NOMO-1 treated with DMSO at 0.1 percent for 48 hours (cell line): ENCODE measurements around the gene PLEKHM3.

ENCODE experiments used
- DNase-seq: peaks from one replicate; lab custom pipeline; 2025; ENCODE audit not compliant: unreplicated experiment; lab: John Stamatoyannopoulos, UW

PLEKHM3 gene

DNA sequence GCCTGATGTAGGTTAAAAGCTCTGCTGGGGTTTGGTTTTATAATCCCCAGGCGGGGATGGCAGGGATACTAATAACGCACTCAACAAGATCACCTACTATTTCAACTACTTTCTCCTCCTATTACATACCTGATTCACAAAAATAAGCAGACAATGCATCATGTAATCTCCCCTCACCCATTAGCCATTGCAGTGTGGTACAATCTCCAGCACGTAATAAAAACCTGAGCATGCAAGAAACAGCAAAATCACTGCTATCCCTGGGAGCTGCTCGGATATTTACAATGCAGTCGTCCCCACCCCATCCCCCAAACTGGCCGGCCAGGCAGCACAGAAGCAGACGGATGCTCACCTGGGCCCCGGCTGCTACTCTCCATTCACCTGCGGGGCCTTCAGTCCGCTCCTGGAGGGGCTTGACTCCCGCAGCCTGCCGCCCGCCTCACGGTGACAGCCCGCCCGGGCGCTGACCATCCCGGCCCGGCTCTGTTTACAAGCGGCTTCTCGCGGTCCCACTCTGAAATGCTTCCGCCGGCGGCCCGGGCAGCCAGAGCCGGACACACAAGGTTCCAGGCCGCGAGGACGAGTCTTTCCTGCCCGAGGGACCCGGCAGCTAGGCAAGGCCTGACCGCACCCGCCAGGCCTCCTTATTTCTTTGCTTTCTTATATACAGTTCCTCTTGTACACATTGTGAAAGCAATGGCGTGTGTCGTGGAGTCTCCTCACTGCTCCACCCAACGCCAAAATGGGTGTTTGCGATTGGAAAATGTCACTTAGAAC is at the start of gene PLEKHM3:
PLEKHM3 (minus strand) TSS at position 491 of the 777 bp plus-strand sequence. CDS start 23,888 bp downstream, outside the sequence.
- DNase-seq, result peak; percentile 91

DNA sequence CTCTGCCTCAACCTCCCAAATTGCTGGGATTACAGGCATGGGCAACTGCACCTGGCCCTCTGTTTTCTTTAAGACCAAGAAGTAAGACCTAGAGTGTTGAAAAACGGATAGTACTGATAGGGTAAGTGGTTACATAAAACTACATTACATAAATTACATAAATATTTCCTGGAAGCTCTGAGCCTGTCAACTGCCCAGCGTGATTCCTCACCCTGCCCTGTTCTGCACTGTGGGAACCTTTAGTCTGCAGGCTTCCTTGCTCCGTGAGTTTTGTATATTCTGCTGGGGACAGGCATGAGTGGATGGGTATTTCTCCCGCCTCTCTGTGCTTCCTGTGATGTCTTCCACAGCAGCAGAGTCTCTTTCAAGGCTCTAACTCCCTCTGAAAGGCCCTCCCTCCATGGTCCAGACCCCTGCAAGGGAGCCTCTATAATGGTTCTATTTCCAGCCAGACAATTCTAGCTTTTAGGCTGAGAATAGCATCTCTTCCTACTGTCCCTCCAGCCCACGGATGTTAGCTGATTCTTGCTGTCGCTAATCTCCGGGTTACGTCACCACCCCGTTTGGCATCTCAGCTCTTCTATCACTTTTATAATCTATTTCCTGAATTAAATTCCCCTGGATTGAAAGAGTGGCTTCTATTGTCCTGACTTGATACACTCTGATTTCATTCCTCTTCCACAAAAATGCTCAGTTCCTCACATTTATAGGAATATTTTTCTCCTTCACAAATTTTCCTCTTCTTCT is 49.5 kb upstream of the PLEKHM3 start:
- DNase-seq, result no peak

DNA sequence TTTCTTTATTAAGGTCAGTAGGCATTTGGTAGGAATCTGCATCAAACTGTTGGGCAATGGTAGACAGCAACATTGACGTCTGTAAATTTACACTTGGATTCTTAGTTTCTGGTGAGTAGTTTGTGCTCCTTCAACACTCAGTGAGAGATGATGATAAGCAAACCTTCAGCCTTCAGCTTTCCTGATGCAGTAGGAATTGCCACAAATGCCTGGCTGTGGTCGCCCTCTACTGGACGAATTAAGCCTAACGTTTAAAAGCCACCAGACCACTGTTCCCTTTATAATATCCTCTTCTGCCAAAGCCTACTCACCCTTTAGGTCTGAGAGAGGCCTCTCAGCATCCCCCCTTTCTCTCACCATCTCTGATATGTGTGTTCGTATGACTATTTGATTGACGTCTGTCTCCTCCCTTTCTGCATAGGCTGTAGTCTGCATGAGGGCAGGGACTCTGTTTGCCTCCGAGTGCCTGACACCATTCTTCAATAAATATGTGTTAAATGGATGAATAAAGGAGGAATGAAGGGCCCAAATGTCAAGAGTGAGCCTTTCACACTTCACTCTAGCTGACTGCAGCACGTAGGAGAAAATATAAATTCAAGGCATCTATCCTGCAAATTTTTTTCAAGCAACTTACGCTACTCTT is 47.0 kb upstream of the PLEKHM3 start:
- DNase-seq, result peak; percentile 44

DNA sequence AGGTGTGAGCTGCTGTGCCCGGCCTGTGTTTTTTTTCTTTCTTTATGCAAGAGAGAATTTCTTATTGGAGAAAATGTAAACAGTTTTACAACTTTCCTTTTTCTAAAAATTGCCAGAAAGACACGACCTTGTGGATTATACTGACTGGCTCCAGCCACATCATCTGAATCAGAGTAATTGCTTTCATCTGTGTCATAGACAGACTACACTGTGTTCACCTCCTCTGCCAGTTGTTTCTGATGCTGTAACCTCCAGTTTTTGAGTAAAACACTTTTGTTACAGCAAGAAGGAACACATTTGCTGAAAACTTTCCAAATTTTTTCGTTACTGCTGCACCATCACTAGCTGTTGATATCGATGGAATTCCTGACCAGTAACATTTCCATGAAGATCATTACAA is 43.9 kb upstream of the PLEKHM3 start:
- DNase-seq, result no peak

- DNase-seq, result no peak
Measured at GRCh38 chr2:208066016-208066415, 40.7 kb upstream of the PLEKHM3 start.

DNA sequence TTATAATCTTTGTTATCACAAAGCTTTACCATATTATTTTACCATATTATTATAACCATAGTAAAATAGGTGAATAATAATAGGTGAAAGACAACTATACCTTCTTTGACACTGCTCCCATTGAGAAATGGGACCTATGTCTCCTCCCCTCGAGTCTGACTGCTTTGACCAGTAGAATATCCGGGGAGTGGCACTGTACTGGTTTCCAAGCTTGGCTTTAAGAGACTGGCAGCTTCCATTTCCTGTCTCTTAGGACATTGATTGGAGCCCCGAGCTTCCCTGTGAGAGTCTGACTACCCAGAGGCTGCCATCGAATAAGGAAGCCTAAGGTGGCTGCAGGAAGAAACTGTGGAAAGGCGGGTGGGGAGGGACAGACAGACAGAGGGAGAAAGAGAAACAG is 40.1 kb upstream of the PLEKHM3 start:
- no peak for DNase-seq

- peak; percentile 58 for DNase-seq
Measured at GRCh38 chr2:208064220-208064961, 39.1 kb upstream of the PLEKHM3 start.

- no peak for DNase-seq
Measured at GRCh38 chr2:208062961-208063360, 37.6 kb upstream of the PLEKHM3 start.

GRCh38 chr2:208062113-208062512 is 36.8 kb upstream of the PLEKHM3 start:
- peak; percentile 46 for DNase-seq

GRCh38 chr2:208057108-208057507 is 31.8 kb upstream of the PLEKHM3 start:
- DNase-seq, result no peak

- peak; percentile 20 for DNase-seq
Measured at GRCh38 chr2:208049441-208049840, 24.1 kb upstream of the PLEKHM3 start.

GRCh38 chr2:208049006-208049405 is 23.7 kb upstream of the PLEKHM3 start:
- no peak for DNase-seq

DNA sequence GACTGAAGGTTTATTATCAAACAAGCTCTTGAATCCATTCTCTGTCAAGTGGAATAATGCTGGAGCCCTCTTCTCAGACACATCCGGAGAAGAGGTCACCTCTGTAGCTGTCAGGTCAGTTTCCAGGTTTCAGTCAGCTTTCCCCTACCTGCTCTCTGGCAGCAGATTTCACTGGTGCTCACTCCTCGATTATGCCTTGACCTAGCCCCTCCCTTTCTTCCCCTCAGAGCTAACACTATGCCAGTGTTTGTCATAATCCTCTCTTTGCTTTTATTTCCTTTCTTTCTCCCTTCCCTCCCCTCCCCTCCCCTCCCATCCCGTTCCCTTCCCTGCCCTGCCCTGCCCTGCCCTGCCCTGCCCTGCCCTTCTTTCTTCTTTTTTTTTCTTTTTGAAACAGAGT is 22.5 kb upstream of the PLEKHM3 start:
- DNase-seq, result no peak

DNA sequence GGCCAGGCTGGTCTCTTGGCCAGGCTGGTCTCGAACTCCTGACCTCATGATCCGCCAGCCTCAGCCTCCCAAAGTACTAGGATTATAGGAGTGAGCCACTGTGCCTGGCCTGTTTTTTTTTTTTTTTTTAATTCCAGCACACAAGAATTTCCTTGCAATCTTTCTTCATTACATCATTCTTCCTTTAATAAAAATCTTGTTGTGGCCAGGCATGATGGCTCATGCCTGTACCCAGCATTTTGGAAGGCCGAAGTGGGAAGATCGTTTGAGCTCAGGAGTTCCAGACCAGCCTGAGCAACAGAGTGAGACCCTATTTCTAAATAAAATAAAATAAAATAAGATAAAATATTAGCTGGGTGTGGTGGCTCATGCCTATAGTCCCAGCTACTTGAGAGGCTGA is 21.4 kb upstream of the PLEKHM3 start:
- DNase-seq, result no peak

- DNase-seq, result peak; percentile 11
Measured at GRCh38 chr2:208042450-208042849, 17.1 kb upstream of the PLEKHM3 start.

DNA sequence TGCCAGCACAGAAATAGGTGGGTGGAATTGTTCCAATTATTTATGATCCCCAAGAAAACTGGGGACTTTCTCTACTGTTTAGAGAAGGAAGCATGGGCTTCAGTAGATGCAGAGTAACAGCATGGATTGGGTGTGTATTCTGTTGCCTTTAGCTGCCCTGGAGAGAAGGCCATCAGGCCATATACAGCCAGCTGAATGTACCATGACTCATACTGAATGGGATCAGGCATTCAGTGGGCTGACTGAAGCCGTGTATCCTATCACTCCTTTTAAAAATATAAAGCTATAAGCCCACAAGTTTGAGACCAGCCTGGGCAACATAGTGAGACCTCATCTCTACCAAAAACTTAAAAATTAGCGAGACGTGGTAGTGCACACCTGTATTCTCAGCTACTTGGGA is 16.7 kb upstream of the PLEKHM3 start:
- DNase-seq, result no peak

DNA sequence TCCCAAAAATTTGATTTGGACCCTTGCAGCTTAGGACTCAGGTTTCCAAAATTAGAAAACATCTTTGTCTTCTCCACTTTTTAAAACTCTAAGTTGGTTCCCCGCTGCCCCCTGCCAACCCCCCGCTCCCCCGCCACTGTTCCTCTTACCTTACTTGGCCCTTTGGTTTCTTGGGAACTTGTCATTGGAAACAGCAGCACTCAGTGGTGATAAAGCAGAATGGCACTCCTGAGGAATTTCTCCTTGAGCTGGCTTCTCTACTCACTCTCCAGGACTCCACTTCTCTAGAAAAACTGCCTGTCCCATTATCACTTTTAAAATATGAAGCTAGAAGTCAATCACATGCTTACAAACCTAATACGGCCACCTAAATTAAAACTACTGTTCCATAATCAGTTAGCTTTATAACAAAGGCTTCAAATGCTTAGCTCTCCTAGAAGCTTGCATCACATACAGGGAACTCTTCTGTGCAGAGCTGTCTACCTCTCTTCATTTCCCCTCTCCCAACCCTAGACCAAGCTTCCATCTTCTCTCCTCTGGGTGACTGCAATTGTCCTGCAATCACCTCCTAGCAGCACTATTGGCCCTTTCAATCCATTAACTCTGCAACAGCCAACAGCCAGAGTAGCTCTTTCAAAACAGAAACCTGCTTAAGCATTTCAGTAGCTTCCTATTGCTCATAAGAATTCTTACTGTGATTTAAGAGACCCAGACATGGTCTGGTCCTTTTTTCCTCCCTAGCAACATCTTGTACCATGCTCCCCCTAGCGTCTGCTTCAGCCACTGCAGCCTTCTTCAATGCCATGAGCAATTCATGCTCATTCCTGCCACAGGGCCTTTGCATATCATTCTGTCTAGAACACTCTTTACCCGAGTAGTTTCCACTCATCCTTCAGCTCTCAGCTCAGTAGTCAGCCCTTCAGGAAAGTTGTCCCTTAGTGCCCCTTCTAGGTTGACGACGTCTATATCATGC is 15.2 kb upstream of the PLEKHM3 start:
- peak; percentile 80 for DNase-seq

- DNase-seq, result no peak
Measured at GRCh38 chr2:208039376-208040110, 14.2 kb upstream of the PLEKHM3 start.
